OCI-LY3 (cell line): Measurements from ENCODE around the gene BCL6B.
A peak's percentile ranks its signal among the peaks of the same experiment; 100 is the strongest.

Source experiments
- H2AFZ ChIP-seq: fragments of 200-600, 300-600 bp; shearing (Covaris generic); 2 replicates; pipeline ENCODE4 v1.6.0; 2014; ENCODE audit warnings: antibody characterized with exemption, low read depth, low read length
- H3K27ac ChIP-seq: fragments of 200-600, 300-600 bp; sonication (generic); 2 replicates; pipeline ENCODE4 v1.5.1; 2014; ENCODE audit warnings: mild to moderate bottlenecking, low read length, moderate library complexity, mixed read lengths
- H3K27me3 ChIP-seq: fragments of 200-600, 300-600 bp; sonication (generic); 2 replicates; pipeline ENCODE4 v1.6.1; 2014; ENCODE audit warnings: low read depth, low read length, mixed read lengths
- H3K36me3 ChIP-seq: fragments of 200-600, 300-600 bp; sonication (generic); replicated peaks from 2 replicates; pipeline ENCODE3; 2014; ENCODE audit warnings: low read depth, low read length, mixed read lengths
- H3K4me1 ChIP-seq: fragments of 300-600, 200-600 bp; sonication (generic); 2 replicates; pipeline ENCODE4 v1.6.1; 2014; ENCODE audit warnings: low read length, mixed read lengths
- H3K4me2 ChIP-seq: fragments of 200-600, 300-600 bp; sonication (generic); 2 replicates; pipeline ENCODE4 v1.6.1; 2014; ENCODE audit warnings: low read length, mixed read lengths
- H3K4me3 ChIP-seq: fragments of 300-600, 200-600 bp; sonication (generic); 2 replicates; pipeline ENCODE4 v1.5.1; 2014; ENCODE audit warnings: antibody characterized with exemption, mild to moderate bottlenecking, low read length, moderate library complexity
- H3K79me2 ChIP-seq: fragments of 300-600, 200-600 bp; shearing (Covaris generic); 2 replicates; pipeline ENCODE4 v1.6.1; 2014; ENCODE audit warnings: mild to moderate bottlenecking, low read length, mixed read lengths
- H3K9ac ChIP-seq: fragments of 300-600, 200-600 bp; shearing (Covaris generic); 2 replicates; pipeline ENCODE4 v1.6.0; 2014; ENCODE audit warnings: mild to moderate bottlenecking, low read length, moderate library complexity
- H3K9me3 ChIP-seq: fragments of 200-600, 300-600 bp; shearing (Covaris generic); 2 replicates; pipeline ENCODE4 v1.6.1; 2014; ENCODE audit warnings: low read length, mixed read lengths; ENCODE audit not compliant: insufficient read depth
- H4K20me1 ChIP-seq: fragments of 200-600, 300-600 bp; sonication (generic); 2 replicates; pipeline ENCODE4 v1.6.1; 2016; ENCODE audit warnings: low read length, mixed read lengths; ENCODE audit not compliant: insufficient read depth
- EZH2phosphoT487 ChIP-seq: fragments of 200-600 bp; shearing (Covaris generic); IDR thresholded peaks from 2 replicates; pipeline ENCODE4 v1.6.1; 2018; ENCODE audit warnings: antibody characterized with exemption, mixed run types, low read depth
- TF ChIP-seq, protein P1 (sequence below): fragments of 200-600, 300-600 bp; sonication (generic); IDR thresholded peaks from 2 replicates; pipeline ENCODE4 v1.5.1; 2014; ENCODE audit warnings: antibody characterized with exemption, low read length, low read depth

Gene BCL6B

DNA sequence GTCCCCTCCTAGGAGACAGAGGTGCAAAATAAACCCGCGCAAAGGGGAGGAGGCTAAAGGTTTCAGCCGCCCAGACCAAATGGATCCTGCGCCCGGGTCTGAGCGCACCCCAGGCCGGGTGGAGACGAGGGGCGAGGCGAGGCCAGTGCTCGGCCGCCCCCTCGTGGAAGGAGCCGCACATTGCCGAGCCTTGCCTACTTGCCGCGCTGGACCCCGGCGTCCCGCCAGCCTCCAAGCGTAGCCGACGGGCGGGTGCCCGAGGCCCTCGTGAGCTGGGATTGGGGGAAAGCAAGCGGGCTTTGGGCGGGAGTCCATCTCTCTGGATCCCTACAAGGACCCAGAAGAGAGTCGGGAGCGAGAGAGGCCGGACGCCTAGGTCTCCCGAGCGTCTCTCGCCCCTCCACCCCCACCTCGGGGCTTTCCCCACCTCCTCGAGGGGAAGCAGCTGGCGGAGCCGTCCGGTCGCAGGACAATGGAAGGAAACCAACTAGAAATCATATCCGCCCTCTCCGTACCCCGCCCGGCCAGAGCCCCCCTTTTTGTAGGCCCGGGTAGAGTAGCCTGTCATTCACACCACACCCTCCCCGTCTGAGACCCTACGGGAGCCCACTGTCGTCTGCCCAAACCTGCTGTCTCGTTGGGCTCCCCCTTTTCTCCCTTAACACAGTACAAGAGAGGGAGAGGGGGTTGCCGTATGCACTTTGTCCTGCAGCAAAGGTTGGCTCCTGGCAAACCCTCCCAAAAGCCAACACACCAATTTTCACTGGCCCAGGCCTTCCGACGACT is 664 bp upstream of the BCL6B start:
- H3K36me3 ChIP-seq = no peaks in the 10 kb centered on the region
- peak overlapping the region; percentile 78 for H3K4me3 ChIP-seq
- peak overlapping the region; percentile 79; the same call in 1 of the 2 replicates for H2AFZ ChIP-seq
- peaks cover 14% of the 10 kb centered on the region for H3K4me1 ChIP-seq
- H3K9me3 ChIP-seq = no peaks in the 10 kb centered on the region
- H3K4me2 ChIP-seq = peak overlapping the region; percentile 71
- peak overlapping the region; percentile 59 for H3K9ac ChIP-seq
- H3K27me3 ChIP-seq = no peaks in the 10 kb centered on the region
- TF ChIP-seq EZH2phosphoT487 = no peak
- TF ChIP-seq, protein P1, sequence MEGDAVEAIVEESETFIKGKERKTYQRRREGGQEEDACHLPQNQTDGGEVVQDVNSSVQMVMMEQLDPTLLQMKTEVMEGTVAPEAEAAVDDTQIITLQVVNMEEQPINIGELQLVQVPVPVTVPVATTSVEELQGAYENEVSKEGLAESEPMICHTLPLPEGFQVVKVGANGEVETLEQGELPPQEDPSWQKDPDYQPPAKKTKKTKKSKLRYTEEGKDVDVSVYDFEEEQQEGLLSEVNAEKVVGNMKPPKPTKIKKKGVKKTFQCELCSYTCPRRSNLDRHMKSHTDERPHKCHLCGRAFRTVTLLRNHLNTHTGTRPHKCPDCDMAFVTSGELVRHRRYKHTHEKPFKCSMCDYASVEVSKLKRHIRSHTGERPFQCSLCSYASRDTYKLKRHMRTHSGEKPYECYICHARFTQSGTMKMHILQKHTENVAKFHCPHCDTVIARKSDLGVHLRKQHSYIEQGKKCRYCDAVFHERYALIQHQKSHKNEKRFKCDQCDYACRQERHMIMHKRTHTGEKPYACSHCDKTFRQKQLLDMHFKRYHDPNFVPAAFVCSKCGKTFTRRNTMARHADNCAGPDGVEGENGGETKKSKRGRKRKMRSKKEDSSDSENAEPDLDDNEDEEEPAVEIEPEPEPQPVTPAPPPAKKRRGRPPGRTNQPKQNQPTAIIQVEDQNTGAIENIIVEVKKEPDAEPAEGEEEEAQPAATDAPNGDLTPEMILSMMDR = peak; percentile 70
- H3K27ac ChIP-seq = peak overlapping the region; percentile 32; the same call in 1 of the 2 replicates
- no peaks in the 10 kb centered on the region for H4K20me1 ChIP-seq
- no peaks in the 10 kb centered on the region for H3K79me2 ChIP-seq

DNA sequence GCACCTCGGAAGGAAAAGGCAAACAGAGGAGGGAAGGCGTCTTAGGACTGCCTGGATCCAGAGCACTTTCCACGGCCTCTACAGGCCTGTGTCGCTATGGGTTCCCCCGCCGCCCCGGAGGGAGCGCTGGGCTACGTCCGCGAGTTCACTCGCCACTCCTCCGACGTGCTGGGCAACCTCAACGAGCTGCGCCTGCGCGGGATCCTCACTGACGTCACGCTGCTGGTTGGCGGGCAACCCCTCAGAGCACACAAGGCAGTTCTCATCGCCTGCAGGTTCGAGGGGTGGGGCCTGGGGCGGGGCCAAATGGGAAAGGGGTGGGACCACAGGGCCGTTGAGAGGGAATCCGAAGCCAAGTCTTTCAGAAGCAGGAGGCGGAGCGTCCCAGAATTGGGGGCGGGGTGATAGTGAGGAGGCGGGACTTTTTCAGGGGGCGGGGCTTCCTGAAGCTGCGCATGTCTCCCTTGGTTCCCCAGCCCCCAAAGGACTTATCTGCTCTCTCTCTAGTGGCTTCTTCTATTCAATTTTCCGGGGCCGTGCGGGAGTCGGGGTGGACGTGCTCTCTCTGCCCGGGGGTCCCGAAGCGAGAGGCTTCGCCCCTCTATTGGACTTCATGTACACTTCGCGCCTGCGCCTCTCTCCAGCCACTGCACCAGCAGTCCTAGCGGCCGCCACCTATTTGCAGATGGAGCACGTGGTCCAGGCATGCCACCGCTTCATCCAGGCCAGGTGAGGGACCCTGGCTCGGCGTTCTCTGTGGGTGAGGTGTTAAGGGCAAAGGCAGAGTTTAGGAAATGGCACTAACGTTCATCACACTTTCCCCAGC is 939 bp downstream of the BCL6B start:
- H3K9ac ChIP-seq = no peak overlapping the region
- no peak overlapping the region for H3K4me2 ChIP-seq
- no peaks in the 10 kb centered on the region for H3K9me3 ChIP-seq
- H2AFZ ChIP-seq = no peak overlapping the region
- TF ChIP-seq, protein P1 = no peak
- no peak for TF ChIP-seq EZH2phosphoT487
- peaks cover 14% of the 10 kb centered on the region for H3K4me1 ChIP-seq
- H3K79me2 ChIP-seq = no peaks in the 10 kb centered on the region
- no peaks in the 10 kb centered on the region for H3K36me3 ChIP-seq
- H3K27ac ChIP-seq = no peak overlapping the region
- H4K20me1 ChIP-seq = no peaks in the 10 kb centered on the region
- H3K27me3 ChIP-seq = no peaks in the 10 kb centered on the region
- no peak overlapping the region for H3K4me3 ChIP-seq

- Histone ChIP-seq H3K9me3 (no peaks in the 10 kb centered on the region), H3K9ac (no peak overlapping the region), H3K4me1 (peaks cover 14% of the 10 kb centered on the region), H3K27ac (no peak overlapping the region), H4K20me1 (no peaks in the 10 kb centered on the region), H3K79me2 (no peaks in the 10 kb centered on the region), H2AFZ (no peak overlapping the region), H3K27me3 (no peaks in the 10 kb centered on the region), H3K4me3 (no peak overlapping the region), H3K36me3 (no peaks in the 10 kb centered on the region), H3K4me2 (no peak overlapping the region)
- TF ChIP-seq, protein P1 = no peak
- TF ChIP-seq EZH2phosphoT487 = no peak
Observed at GRCh38 chr17:7024402-7024785, 1.5 kb downstream of the BCL6B start.

- Histone ChIP-seq H4K20me1 (no peaks in the 10 kb centered on the region), H3K9me3 (no peaks in the 10 kb centered on the region), H3K79me2 (no peaks in the 10 kb centered on the region), H3K27me3 (no peaks in the 10 kb centered on the region), H3K27ac (no peak overlapping the region), H3K4me1 (peaks cover 14% of the 10 kb centered on the region), H3K9ac (no peak overlapping the region), H2AFZ (no peak overlapping the region), H3K4me3 (no peak overlapping the region), H3K4me2 (no peak overlapping the region), H3K36me3 (no peaks in the 10 kb centered on the region)
- TF ChIP-seq EZH2phosphoT487 = no peak
- TF ChIP-seq, protein P1 = no peak
Observed at GRCh38 chr17:7025245-7025644, 2.4 kb downstream of the BCL6B start.
